Measurements from ENCODE around the gene NSL1. TPM values are rescaled to one million over a fixed set of nuclear protein-coding genes. Genes with fewer than 3 reads are reported as not detected.
A peak's percentile ranks its signal among the peaks of the same experiment; 100 is the strongest.
"Not testable (repeated sequence)": the region's sequence is repeated elsewhere in the genome, so short reads cannot be mapped to it uniquely, and the experiment has no call there.

Gene NSL1, protein sequence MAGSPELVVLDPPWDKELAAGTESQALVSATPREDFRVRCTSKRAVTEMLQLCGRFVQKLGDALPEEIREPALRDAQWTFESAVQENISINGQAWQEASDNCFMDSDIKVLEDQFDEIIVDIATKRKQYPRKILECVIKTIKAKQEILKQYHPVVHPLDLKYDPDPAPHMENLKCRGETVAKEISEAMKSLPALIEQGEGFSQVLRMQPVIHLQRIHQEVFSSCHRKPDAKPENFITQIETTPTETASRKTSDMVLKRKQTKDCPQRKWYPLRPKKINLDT
- total RNA-seq = 10 to 100 TPM; 39.8 to 41.8 TPM

DNA sequence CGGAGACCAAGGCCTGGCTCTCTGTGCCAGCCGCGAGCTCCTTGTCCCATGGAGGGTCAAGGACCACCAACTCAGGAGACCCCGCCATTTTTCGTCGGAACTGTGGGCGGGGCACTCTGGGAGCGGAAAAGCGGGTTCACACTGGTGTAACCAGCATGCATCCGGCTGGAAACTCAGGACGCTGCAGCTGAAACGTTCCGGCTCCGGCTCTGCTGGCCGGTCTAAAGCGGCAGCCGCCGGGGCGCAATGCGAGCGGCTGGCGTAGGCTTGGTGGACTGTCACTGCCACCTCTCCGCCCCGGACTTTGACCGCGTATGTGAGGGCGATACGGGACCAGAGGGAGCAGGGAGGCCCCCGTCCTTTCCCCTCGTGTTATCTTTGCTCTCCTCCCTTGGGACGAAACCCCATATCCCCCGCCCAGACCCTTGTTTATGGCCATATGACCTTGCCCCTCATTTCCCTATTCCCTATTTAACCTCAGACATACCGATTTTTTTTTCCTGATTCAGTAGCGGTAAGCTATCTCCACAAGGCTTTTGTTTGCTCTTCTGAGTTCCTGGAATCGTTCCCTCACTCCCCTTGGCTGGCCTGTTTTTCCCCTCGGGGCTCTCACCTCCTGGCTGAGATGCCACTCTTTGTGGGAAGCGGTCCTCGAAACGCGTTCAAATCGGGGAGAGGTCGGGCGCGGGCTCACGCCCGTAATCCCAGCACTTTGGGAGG is at the start of gene NSL1, which contains the start of gene TATDN3:
Gene NSL1 (minus strand): TSS at position 102 of the 720 bp plus-strand sequence. CDS start 14 bp downstream, at position 88.
Gene TATDN3 (plus strand): TSS at position 219 of the 720 bp plus-strand sequence. CDS start 28 bp downstream, at position 247.
- no peaks in the 10 kb centered on the region for H3K9me3 Mint-ChIP-seq
- H3K27me3 Mint-ChIP-seq = no peaks in the 10 kb centered on the region
- DNase-seq = peak; percentile 97
- H3K4me3 Mint-ChIP-seq = peak within 1 kb of the TSS; percentile 95
- intact Hi-C loops (cut with micrococcal nuclease) = loop anchor here (1.0 to 10.0 kb wide), 5 partner anchors 66 to 757 kb away; partner anchors contain the start of genes ANGEL2, ATF3, DTL and FLVCR1
- peaks cover 10% of the 10 kb centered on the region for H3K36me3 Mint-ChIP-seq
- peaks cover 32% of the 10 kb centered on the region for H3K4me1 Mint-ChIP-seq (ENCODE audit: low read depth)
- POLR2A ChIA-PET = interaction anchor here (0.5 to 1.4 kb wide), 8 partner anchors 11 to 325 kb away, joined by 3 to 9 read pairs (median 3); partner anchors contain the start of gene ATF3
- CTCF ChIA-PET = interaction anchor here (1.0 to 3.0 kb wide), 11 partner anchors 10 to 336 kb away, joined by 3 to 15 read pairs (median 6); partner anchors contain the start of gene BATF3
- H3K27ac Mint-ChIP-seq = peak within 1 kb of the TSS; percentile 82

DNA sequence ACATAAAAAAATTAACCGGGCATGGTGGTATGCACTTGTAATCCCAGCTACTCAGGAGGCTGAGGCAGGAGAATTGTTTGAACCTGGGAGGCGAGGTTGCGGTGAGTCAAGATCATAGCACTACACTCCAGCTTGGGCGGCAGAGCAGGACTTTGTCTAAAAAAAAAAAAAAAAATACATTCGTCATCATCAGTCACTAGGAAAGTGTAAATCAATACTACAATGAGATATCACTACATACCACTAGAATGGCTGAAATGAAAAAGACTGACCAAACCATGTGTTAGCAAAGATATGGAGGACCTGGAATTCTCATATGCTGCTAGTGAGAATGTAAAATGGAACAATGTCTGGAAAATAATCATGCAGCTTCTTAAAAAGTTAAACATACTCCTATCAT is 46.6 kb upstream of the NSL1 start:
- Mint-ChIP-seq H3K9me3 (no peaks in the 10 kb centered on the region), H3K4me3 (no peak overlapping the region), H3K4me1 (ENCODE audit: low read depth) (peaks cover 7% of the 10 kb centered on the region), H3K27me3 (no peaks in the 10 kb centered on the region), H3K36me3 (no peaks in the 10 kb centered on the region), H3K27ac (no peak overlapping the region)
- ChIA-PET CTCF (interaction anchor here (2.5 kb wide), 1 partner anchor 382 kb away, joined by 6 read pairs; no protein-coding TSS in a partner anchor), POLR2A (interaction anchor here (1.1 kb wide), 1 partner anchor 20 kb away, joined by 4 read pairs; the partner anchor contains the start of gene FLVCR1)
- intact Hi-C loops (cut with micrococcal nuclease) = no loop called here
- no peak for DNase-seq

- ChIA-PET CTCF (interaction anchor here (0.6 kb wide), 1 partner anchor 163 kb away, joined by 3 read pairs; no protein-coding TSS in a partner anchor), POLR2A (interaction anchor here (0.6 to 1.6 kb wide), 2 partner anchors 24 to 107 kb away, joined by 3 to 4 read pairs; partner anchors contain the start of gene FLVCR1)
- H3K4me3 Mint-ChIP-seq; H3K27me3 Mint-ChIP-seq; H3K36me3 Mint-ChIP-seq; H3K4me1 Mint-ChIP-seq (ENCODE audit: low read depth); intact Hi-C loops (cut with micrococcal nuclease); H3K27ac Mint-ChIP-seq; H3K9me3 Mint-ChIP-seq: not testable (repeated sequence)
- DNase-seq = peak; percentile 50
These were observed 41.9 kb upstream of the NSL1 start for GRCh38 chr1:212833211-212834207.

GRCh38 chr1:212828395-212828794 is 36.8 kb upstream of the NSL1 start:
- intact Hi-C loops (cut with micrococcal nuclease) = no loop called here
- Mint-ChIP-seq H3K4me1 (ENCODE audit: low read depth) (peaks cover 2% of the 10 kb centered on the region), H3K9me3 (peaks cover 23% of the 10 kb centered on the region), H3K36me3 (peaks cover 10% of the 10 kb centered on the region), H3K27me3 (peaks cover 3% of the 10 kb centered on the region), H3K4me3 (no peak overlapping the region), H3K27ac (no peak overlapping the region)
- ChIA-PET POLR2A (interaction anchor here (0.7 kb wide), 1 partner anchor 650 kb away, joined by 5 read pairs; no protein-coding TSS in a partner anchor), CTCF (interaction anchor here (1.0 kb wide), 1 partner anchor 371 kb away, joined by 4 read pairs; no protein-coding TSS in a partner anchor)
- DNase-seq = no peak

GRCh38 chr1:212827831-212828278 is 36.3 kb upstream of the NSL1 start:
- H3K36me3 Mint-ChIP-seq = peaks cover 10% of the 10 kb centered on the region
- H3K9me3 Mint-ChIP-seq = peaks cover 23% of the 10 kb centered on the region
- no peak for DNase-seq
- H3K4me1 Mint-ChIP-seq (ENCODE audit: low read depth) = peaks cover 2% of the 10 kb centered on the region
- intact Hi-C loops (cut with micrococcal nuclease) = no loop called here
- CTCF ChIA-PET = interaction anchor here (1.0 to 1.9 kb wide), 2 partner anchors 13 to 370 kb away, joined by 4 to 5 read pairs; no protein-coding TSS in a partner anchor
- no peak overlapping the region for H3K4me3 Mint-ChIP-seq
- peaks cover 3% of the 10 kb centered on the region for H3K27me3 Mint-ChIP-seq
- POLR2A ChIA-PET = no interaction called here
- no peak overlapping the region for H3K27ac Mint-ChIP-seq

- ChIA-PET POLR2A (no interaction called here), CTCF (interaction anchor here (0.7 to 1.9 kb wide), 2 partner anchors 12 to 33 kb away, joined by 3 to 5 read pairs; no protein-coding TSS in a partner anchor)
- intact Hi-C loops (cut with micrococcal nuclease) = no loop called here
- no peak for DNase-seq
- Mint-ChIP-seq H3K36me3 (peaks cover 10% of the 10 kb centered on the region), H3K4me1 (ENCODE audit: low read depth) (peaks cover 2% of the 10 kb centered on the region), H3K4me3 (no peak overlapping the region), H3K9me3 (peaks cover 23% of the 10 kb centered on the region), H3K27ac (no peak overlapping the region), H3K27me3 (peaks cover 3% of the 10 kb centered on the region)
These were observed 35.7 kb upstream of the NSL1 start for GRCh38 chr1:212827171-212827776.

GRCh38 chr1:212825798-212826452 is 34.3 kb upstream of the NSL1 start:
- Mint-ChIP-seq H3K36me3 (peaks cover 10% of the 10 kb centered on the region), H3K4me3 (no peak overlapping the region), H3K4me1 (ENCODE audit: low read depth) (no peaks in the 10 kb centered on the region), H3K27me3 (peaks cover 1% of the 10 kb centered on the region), H3K27ac (no peak overlapping the region), H3K9me3 (peaks cover 23% of the 10 kb centered on the region)
- DNase-seq = no peak
- intact Hi-C loops (cut with micrococcal nuclease) = no loop called here
- CTCF ChIA-PET = interaction anchor here (1.9 kb wide), 1 partner anchor 11 kb away, joined by 5 read pairs; no protein-coding TSS in a partner anchor
- POLR2A ChIA-PET = no interaction called here

- no peak for DNase-seq
- CTCF ChIA-PET = no interaction called here
- intact Hi-C loops (cut with micrococcal nuclease) = no loop called here
- Mint-ChIP-seq H3K4me1 (ENCODE audit: low read depth) (no peaks in the 10 kb centered on the region), H3K4me3 (no peak overlapping the region), H3K36me3 (peaks cover 10% of the 10 kb centered on the region), H3K9me3 (peaks cover 23% of the 10 kb centered on the region), H3K27me3 (peaks cover 1% of the 10 kb centered on the region), H3K27ac (no peak overlapping the region)
- POLR2A ChIA-PET = no interaction called here
These were observed 32.6 kb upstream of the NSL1 start for GRCh38 chr1:212824201-212824600.

DNA sequence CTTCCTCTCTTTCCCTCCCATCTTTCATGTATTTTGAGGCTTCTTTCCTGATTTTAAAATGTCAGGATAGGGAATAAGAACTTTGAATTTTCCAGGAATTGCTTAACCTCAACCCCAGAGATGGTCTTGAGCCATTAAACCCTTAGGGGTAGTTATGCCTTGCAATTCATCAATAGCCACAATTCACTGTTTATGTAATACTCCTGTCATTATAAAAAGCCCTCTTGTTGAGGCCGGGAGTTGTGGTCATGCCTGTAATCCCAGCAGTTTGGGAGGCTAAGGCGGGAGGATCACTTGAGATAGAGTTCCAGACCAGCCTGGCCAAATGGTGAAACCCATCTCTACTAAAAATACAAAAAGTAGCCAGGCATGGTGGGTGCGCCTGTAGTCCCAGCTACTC is 31.4 kb upstream of the NSL1 start:
- H3K9me3 Mint-ChIP-seq = peaks cover 23% of the 10 kb centered on the region
- H3K4me3 Mint-ChIP-seq = no peak overlapping the region
- peaks cover 10% of the 10 kb centered on the region for H3K36me3 Mint-ChIP-seq
- no peak overlapping the region for H3K27ac Mint-ChIP-seq
- CTCF ChIA-PET = no interaction called here
- no peaks in the 10 kb centered on the region for H3K4me1 Mint-ChIP-seq (ENCODE audit: low read depth)
- no peak for DNase-seq
- intact Hi-C loops (cut with micrococcal nuclease) = no loop called here
- POLR2A ChIA-PET = no interaction called here
- peaks cover 1% of the 10 kb centered on the region for H3K27me3 Mint-ChIP-seq

GRCh38 chr1:212820969-212821368 is 29.4 kb upstream of the NSL1 start:
- H3K27me3 Mint-ChIP-seq = no peaks in the 10 kb centered on the region
- peaks cover 15% of the 10 kb centered on the region for H3K9me3 Mint-ChIP-seq
- intact Hi-C loops (cut with micrococcal nuclease) = no loop called here
- no peaks in the 10 kb centered on the region for H3K4me1 Mint-ChIP-seq (ENCODE audit: low read depth)
- DNase-seq = no peak
- ChIA-PET CTCF (no interaction called here), POLR2A (no interaction called here)
- H3K36me3 Mint-ChIP-seq = peaks cover 7% of the 10 kb centered on the region
- no peak overlapping the region for H3K4me3 Mint-ChIP-seq
- H3K27ac Mint-ChIP-seq = no peak overlapping the region

Data from activated CD4-positive, alpha-beta memory T cell treated with anti-CD3 and anti-CD28 coated beads for 36 hours (primary cell).